ENCODE measurements around the gene FAM98C. TPM values are rescaled to one million over a fixed set of nuclear protein-coding genes. Genes with fewer than 3 reads are reported as not detected.
"Not testable (repeated sequence)": the region's sequence is repeated elsewhere in the genome, so short reads cannot be mapped to it uniquely, and the experiment has no call there.

FAM98C gene
- total RNA-seq, 1 donor from 2014 or later = 11.8 TPM

- no peak for TF ChIP-seq CTCF (conservative IDR thresholded peaks at IDR 0.05)
- Mint-ChIP-seq H3K9me3 (no peaks in the 10 kb centered on the region), H3K4me3 (peak overlapping the region; percentile 7), H3K27me3 (ENCODE audit: low read depth) (peaks cover 9% of the 10 kb centered on the region), H3K4me1 (peaks cover 4% of the 10 kb centered on the region), H3K36me3 (ENCODE audit: low read depth) (peaks cover 7% of the 10 kb centered on the region), H3K27ac (ENCODE audit: unreplicated experiment) (no peak overlapping the region)
- no peak for DNase-seq (ENCODE audit: low read depth, low spot score)
These were observed 2.5 kb upstream of the FAM98C start for GRCh38 chr19:38400361-38400760.

DNA sequence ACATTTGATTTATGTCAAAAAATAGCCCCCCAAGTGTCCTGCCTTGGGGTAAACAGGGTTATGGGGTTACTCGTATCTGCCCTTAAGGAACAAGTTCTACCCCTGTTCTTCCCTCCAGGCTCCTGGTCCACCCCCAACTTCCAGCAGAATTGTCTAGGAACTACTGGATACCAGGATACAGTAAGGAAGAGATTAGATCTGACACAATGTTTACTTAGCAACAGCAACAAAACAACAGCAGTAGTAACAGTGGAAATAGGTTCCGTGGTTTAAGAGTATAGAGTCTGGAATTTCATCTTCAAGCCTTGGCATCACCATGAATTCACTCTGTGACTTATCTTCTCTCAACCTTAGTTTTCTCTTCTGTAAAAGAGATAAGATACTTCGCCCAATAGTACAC lies 1.7 kb upstream of the FAM98C start:
- Mint-ChIP-seq H3K36me3 (ENCODE audit: low read depth) (peaks cover 7% of the 10 kb centered on the region), H3K27me3 (ENCODE audit: low read depth) (peaks cover 9% of the 10 kb centered on the region), H3K27ac (ENCODE audit: unreplicated experiment) (no peak overlapping the region), H3K9me3 (no peaks in the 10 kb centered on the region), H3K4me1 (peaks cover 4% of the 10 kb centered on the region), H3K4me3 (peak overlapping the region; percentile 82)
- no peak for TF ChIP-seq CTCF (conservative IDR thresholded peaks at IDR 0.05)
- DNase-seq (ENCODE audit: low read depth, low spot score) = no peak

- no peak for DNase-seq (ENCODE audit: low read depth, low spot score)
- Mint-ChIP-seq H3K36me3 (ENCODE audit: low read depth) (no peaks in the 10 kb centered on the region), H3K27me3 (ENCODE audit: low read depth) (peaks cover 9% of the 10 kb centered on the region), H3K4me3 (peak overlapping the region; percentile 86), H3K4me1 (peaks cover 4% of the 10 kb centered on the region), H3K27ac (ENCODE audit: unreplicated experiment) (no peak overlapping the region), H3K9me3 (no peaks in the 10 kb centered on the region)
- TF ChIP-seq CTCF (conservative IDR thresholded peaks at IDR 0.05) = no peak
These were observed 298 bp upstream of the FAM98C start for GRCh38 chr19:38402623-38402966.

DNA sequence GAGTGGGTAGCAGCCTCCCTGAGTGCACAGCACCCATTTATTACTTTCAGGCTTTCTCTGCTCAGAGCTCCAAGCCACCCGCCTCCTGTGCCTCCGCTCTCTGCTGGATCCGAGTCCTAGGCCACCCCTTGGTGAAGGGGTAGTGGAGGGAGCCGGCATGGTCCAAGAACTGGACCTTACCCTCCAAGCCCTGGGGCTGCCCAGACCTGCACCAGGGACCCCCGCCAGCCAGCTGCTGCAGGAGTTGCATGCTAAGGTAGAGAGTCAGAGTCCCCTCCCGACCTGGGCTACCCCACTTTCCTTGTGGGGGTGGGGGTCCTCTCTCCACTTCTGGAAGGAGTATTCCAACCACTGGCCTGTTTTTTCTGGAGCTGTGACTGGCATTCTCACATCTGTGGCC lies 2.0 kb downstream of the FAM98C start:
- H3K27ac Mint-ChIP-seq (ENCODE audit: unreplicated experiment) = no peak overlapping the region
- H3K4me3 Mint-ChIP-seq = peak overlapping the region; percentile 59
- H3K4me1 Mint-ChIP-seq = peaks cover 4% of the 10 kb centered on the region
- no peak for DNase-seq (ENCODE audit: low read depth, low spot score)
- no peaks in the 10 kb centered on the region for H3K36me3 Mint-ChIP-seq (ENCODE audit: low read depth)
- TF ChIP-seq CTCF (conservative IDR thresholded peaks at IDR 0.05) = no peak
- peaks cover 5% of the 10 kb centered on the region for H3K27me3 Mint-ChIP-seq (ENCODE audit: low read depth)
- no peaks in the 10 kb centered on the region for H3K9me3 Mint-ChIP-seq

DNA sequence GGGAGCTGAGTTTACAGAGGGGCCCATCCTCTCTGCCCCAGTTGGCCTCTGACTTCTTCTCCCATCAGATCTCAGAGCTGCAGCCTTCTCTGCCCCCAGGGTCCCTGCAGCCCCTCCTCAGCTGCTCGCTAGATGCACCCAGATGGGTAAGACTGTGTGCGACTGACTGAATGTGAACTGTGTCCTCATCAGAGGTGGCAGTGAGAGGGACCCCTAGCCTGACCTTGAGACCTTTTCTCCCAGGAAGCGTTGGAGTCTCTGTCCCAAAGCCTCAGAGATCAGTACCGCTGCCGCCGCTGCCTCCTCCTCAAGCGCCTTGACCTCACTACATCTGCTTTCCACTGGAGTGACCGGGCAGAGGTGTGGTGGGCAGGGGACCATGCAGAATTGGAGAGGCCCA lies 2.4 kb downstream of the FAM98C start:
- no peaks in the 10 kb centered on the region for H3K36me3 Mint-ChIP-seq (ENCODE audit: low read depth)
- H3K27ac Mint-ChIP-seq (ENCODE audit: unreplicated experiment) = no peak overlapping the region
- H3K4me1 Mint-ChIP-seq = peaks cover 4% of the 10 kb centered on the region
- no peaks in the 10 kb centered on the region for H3K9me3 Mint-ChIP-seq
- DNase-seq (ENCODE audit: low read depth, low spot score) = no peak
- TF ChIP-seq CTCF (conservative IDR thresholded peaks at IDR 0.05) = no peak
- peak overlapping the region; percentile 59 for H3K4me3 Mint-ChIP-seq
- H3K27me3 Mint-ChIP-seq (ENCODE audit: low read depth) = peaks cover 3% of the 10 kb centered on the region

GRCh38 chr19:38409631-38410133 lies 6.8 kb downstream of the FAM98C start:
- no peaks in the 10 kb centered on the region for H3K4me1 Mint-ChIP-seq
- TF ChIP-seq CTCF (conservative IDR thresholded peaks at IDR 0.05) = no peak
- no peak for DNase-seq (ENCODE audit: low read depth, low spot score)
- no peak overlapping the region for H3K27ac Mint-ChIP-seq (ENCODE audit: unreplicated experiment)
- no peaks in the 10 kb centered on the region for H3K9me3 Mint-ChIP-seq
- no peak overlapping the region for H3K4me3 Mint-ChIP-seq
- H3K36me3 Mint-ChIP-seq (ENCODE audit: low read depth) = no peaks in the 10 kb centered on the region
- no peaks in the 10 kb centered on the region for H3K27me3 Mint-ChIP-seq (ENCODE audit: low read depth)

DNA sequence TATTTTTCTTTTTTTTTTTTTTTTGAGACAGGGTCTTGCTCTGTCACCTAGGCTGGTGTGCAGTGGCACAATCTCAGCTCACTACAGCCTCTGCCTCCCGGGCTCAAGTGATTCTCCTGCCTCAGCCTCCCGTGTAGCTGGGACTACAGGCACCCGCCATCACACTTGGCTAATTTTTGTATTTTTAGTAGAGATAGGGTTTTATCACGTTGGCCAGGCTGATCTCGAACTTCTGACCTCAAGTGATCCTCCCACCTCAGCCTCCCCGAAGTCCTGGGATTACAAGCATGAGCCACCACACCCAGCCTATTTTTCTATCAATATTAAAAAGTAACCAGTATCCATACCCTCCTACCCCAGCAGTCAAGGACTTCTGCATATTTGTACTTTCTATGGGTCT lies 7.5 kb downstream of the FAM98C start:
- not testable (repeated sequence) for H3K27ac Mint-ChIP-seq (ENCODE audit: unreplicated experiment); H3K4me3 Mint-ChIP-seq; DNase-seq (ENCODE audit: low read depth, low spot score); H3K27me3 Mint-ChIP-seq (ENCODE audit: low read depth); H3K4me1 Mint-ChIP-seq; H3K9me3 Mint-ChIP-seq; H3K36me3 Mint-ChIP-seq (ENCODE audit: low read depth)

Measured in neural crest cell (in vitro differentiated cells).